Neural progenitor cell (in vitro differentiated cells): ENCODE results near the gene PAQR5. TPM values are rescaled to one million over a fixed set of nuclear protein-coding genes. Genes with fewer than 3 reads are reported as not detected.

Experiments
- DNase-seq: peaks from one replicate; pipeline ENCODE4 v3.0.0-alpha.2; 2016; ENCODE audit warnings: low spot score
- H2AFZ ChIP-seq: fragments of 200-600 bp; sonication (generic); replicated peaks from 2 replicates; pipeline ENCODE4 v1.6.1; 2016; ENCODE audit warnings: antibody characterized with exemption
- H3F3A ChIP-seq: fragments of 200-600 bp; sonication (generic); 2 replicates; pipeline ENCODE4 v1.6.1; 2016; ENCODE audit warnings: antibody characterized with exemption, low read depth
- H3K27ac ChIP-seq: fragments of 200-600 bp; sonication (generic); 2 replicates; pipeline ENCODE4 v1.5.1; 2016; ENCODE audit warnings: mild to moderate bottlenecking
- H3K27me3 ChIP-seq: fragments of 200-600 bp; sonication (generic); 2 replicates; pipeline ENCODE4 v1.6.1; 2016; ENCODE audit warnings: mild to moderate bottlenecking, moderate library complexity
- H3K36me3 ChIP-seq: fragments of 200-600 bp; sonication (generic); 2 replicates; pipeline ENCODE4 v1.5.1; 2016
- H3K4me1 ChIP-seq: fragments of 200-600 bp; sonication (generic); 2 replicates; pipeline ENCODE4 v1.6.1; 2016; ENCODE audit warnings: mixed run types
- H3K4me2 ChIP-seq: fragments of 200-600 bp; sonication (generic); 2 replicates; pipeline ENCODE4 v1.6.1; 2016
- H3K4me3 ChIP-seq: fragments of 200-600 bp; sonication (generic); 2 replicates; pipeline ENCODE4 v1.5.1; 2016
- H3K79me2 ChIP-seq: fragments of 200-600 bp; sonication (generic); 2 replicates; pipeline ENCODE4 v1.6.1; 2016; ENCODE audit warnings: low read depth
- H3K9ac ChIP-seq: fragments of 200-600 bp; sonication (generic); 2 replicates; pipeline ENCODE4 v1.6.1; 2016
- H3K9me3 ChIP-seq: fragments of 200-600 bp; sonication (generic); 2 replicates; pipeline ENCODE4 v1.5.1; 2016; ENCODE audit warnings: low read depth
- H4K20me1 ChIP-seq: fragments of 200-600 bp; sonication (generic); 2 replicates; pipeline ENCODE4 v1.6.1; 2016; ENCODE audit warnings: low read depth
- H3K27ac Mint-ChIP-seq: 3 replicates; pipeline ENCODE4 v1.8.0; 2021; ENCODE audit warnings: mixed read lengths
- H3K27me3 Mint-ChIP-seq: 2 replicates; pipeline ENCODE4 v1.8.0; 2022; ENCODE audit warnings: low read depth, mild to moderate bottlenecking, inconsistent platforms, moderate library complexity, mixed read lengths; ENCODE audit not compliant: insufficient read depth
- H3K36me3 Mint-ChIP-seq: 3 replicates; pipeline ENCODE4 v1.8.0; 2021; ENCODE audit warnings: mixed read lengths
- H3K4me1 Mint-ChIP-seq: 3 replicates; pipeline ENCODE4 v1.8.0; 2021; ENCODE audit warnings: mixed read lengths
- H3K4me3 Mint-ChIP-seq: 3 replicates; pipeline ENCODE4 v1.8.0; 2021; ENCODE audit warnings: mild to moderate bottlenecking, moderate library complexity, mixed read lengths
- H3K9me3 Mint-ChIP-seq: 3 replicates; pipeline ENCODE4 v1.8.0; 2020; ENCODE audit warnings: mixed read lengths
- CTCF ChIP-seq: fragments of 200-600 bp; sonication (generic); IDR thresholded peaks from 2 replicates; pipeline ENCODE4 v1.5.1; 2017; ENCODE audit warnings: antibody characterized with exemption, mild to moderate bottlenecking
- EZH2 ChIP-seq: fragments of 200-600 bp; sonication (generic); IDR thresholded peaks from 2 replicates; pipeline ENCODE4 v1.6.1; 2017; ENCODE audit warnings: antibody characterized with exemption, mild to moderate bottlenecking, moderate library complexity
- EZH2phosphoT487 ChIP-seq: fragments of 200-600 bp; sonication (generic); IDR thresholded peaks from 2 replicates; pipeline ENCODE4 v1.6.1; 2017; ENCODE audit warnings: antibody characterized with exemption
- total RNA-seq: library from RNA; depleted of rRNA; stranded (reverse); fragments of >200 nt; gene quantifications from 2 replicates; pipeline ENCODE4 v1.2.3, GENCODE V29; 2015; ENCODE audit warnings: low replicate concordance

PAQR5 gene
- total RNA-seq, 1 donor from 2014 or later, result 1.4 TPM

DNA sequence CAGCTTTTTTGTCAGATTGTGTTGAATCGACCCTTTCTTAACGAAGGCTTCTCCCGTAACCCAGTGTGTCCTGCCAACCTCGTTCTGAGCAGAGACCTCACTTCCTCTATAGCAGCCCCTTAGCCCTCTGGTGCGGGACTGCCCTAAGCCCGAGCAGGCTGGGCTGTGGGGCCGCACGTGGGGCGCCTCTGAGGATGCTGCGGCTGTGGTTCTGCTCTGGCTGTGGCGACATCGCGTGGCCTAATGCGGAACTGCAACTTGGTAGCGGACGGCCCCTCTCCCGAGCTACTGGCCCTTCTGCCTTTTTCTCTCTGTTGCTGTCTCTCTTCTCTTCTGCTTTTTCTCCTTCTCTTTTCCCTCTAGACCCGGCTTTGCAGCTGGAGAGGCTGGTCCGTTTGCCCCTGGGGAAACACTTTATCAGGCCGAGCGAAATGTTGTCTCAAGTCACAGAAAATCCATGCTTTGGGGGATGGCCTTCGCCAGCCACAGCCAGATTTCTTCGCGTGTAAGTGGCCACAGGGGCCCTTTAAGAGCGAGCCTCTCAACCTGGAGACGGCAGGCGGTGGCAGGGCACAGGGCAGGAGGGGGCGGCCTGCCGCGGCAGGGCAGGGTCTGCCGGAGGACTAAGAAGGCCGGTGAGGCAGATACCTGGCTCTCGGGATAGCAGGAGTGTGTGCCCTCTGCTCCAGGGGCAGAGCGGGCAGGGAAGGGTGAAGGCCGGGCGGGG lies 96.0 kb downstream of the PAQR5 start:
- peak overlapping the region; percentile 98 for H2AFZ ChIP-seq
- no peaks in the 10 kb centered on the region for H4K20me1 ChIP-seq
- H3K36me3 ChIP-seq, result no peaks in the 10 kb centered on the region
- H3K4me1 ChIP-seq, result peaks cover 12% of the 10 kb centered on the region
- TF ChIP-seq EZH2phosphoT487 (no peak), CTCF (peak; percentile 88), EZH2 (no peak)
- H3K9me3 ChIP-seq, result no peaks in the 10 kb centered on the region
- Mint-ChIP-seq H3K27ac (peak overlapping the region; percentile 57), H3K4me1 (peaks cover 17% of the 10 kb centered on the region), H3K27me3 (peaks cover 10% of the 10 kb centered on the region), H3K36me3 (no peaks in the 10 kb centered on the region), H3K9me3 (no peaks in the 10 kb centered on the region), H3K4me3 (peak overlapping the region; percentile 64)
- peak overlapping the region; percentile 20 for H3K4me2 ChIP-seq
- H3K9ac ChIP-seq, result no peak overlapping the region
- no peaks in the 10 kb centered on the region for H3F3A ChIP-seq
- DNase-seq, result peak; percentile 90
- no peaks in the 10 kb centered on the region for H3K79me2 ChIP-seq
- no peak overlapping the region for H3K4me3 ChIP-seq
- no peaks in the 10 kb centered on the region for H3K27me3 ChIP-seq
- no peak overlapping the region for H3K27ac ChIP-seq

GRCh38 chr15:69395460-69395859 lies 96.7 kb downstream of the PAQR5 start:
- Mint-ChIP-seq H3K27me3 (peaks cover 10% of the 10 kb centered on the region), H3K4me1 (peaks cover 17% of the 10 kb centered on the region), H3K9me3 (no peaks in the 10 kb centered on the region), H3K4me3 (no peak overlapping the region), H3K36me3 (no peaks in the 10 kb centered on the region), H3K27ac (no peak overlapping the region)
- H3K27me3 ChIP-seq, result no peaks in the 10 kb centered on the region
- H3K4me3 ChIP-seq, result no peak overlapping the region
- H3K9ac ChIP-seq, result no peak overlapping the region
- H4K20me1 ChIP-seq, result no peaks in the 10 kb centered on the region
- no peaks in the 10 kb centered on the region for H3F3A ChIP-seq
- H3K27ac ChIP-seq, result no peak overlapping the region
- DNase-seq, result no peak
- TF ChIP-seq EZH2phosphoT487 (no peak), EZH2 (no peak), CTCF (no peak)
- H3K36me3 ChIP-seq, result no peaks in the 10 kb centered on the region
- no peaks in the 10 kb centered on the region for H3K79me2 ChIP-seq
- H3K4me1 ChIP-seq, result peaks cover 12% of the 10 kb centered on the region
- no peak overlapping the region for H3K4me2 ChIP-seq
- H3K9me3 ChIP-seq, result no peaks in the 10 kb centered on the region
- H2AFZ ChIP-seq, result no peak overlapping the region

DNA sequence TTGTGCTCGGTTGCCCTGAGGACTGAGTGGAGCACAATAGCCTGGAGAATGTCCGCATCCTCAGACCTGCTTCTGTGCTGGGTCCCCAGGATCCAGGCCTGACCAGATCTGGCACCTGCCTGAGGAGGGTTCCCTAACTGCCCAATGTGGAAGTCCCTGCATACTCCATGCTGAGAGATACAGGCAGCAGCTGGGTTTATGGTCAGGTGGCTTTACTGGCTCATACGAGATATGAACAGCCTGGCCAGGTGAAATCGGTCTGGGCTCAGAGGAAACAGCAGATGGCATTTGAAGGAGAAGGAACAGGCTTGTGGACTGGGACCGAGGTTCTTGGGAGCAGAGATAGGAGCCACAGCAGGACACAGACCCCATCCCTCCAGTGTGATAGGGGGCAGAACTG lies 97.3 kb downstream of the PAQR5 start:
- no peak for DNase-seq
- no peaks in the 10 kb centered on the region for H3K9me3 ChIP-seq
- peaks cover 12% of the 10 kb centered on the region for H3K4me1 ChIP-seq
- H3K27me3 ChIP-seq, result no peaks in the 10 kb centered on the region
- no peak overlapping the region for H3K9ac ChIP-seq
- no peak overlapping the region for H3K27ac Mint-ChIP-seq
- H2AFZ ChIP-seq, result no peak overlapping the region
- H3K27ac ChIP-seq, result no peak overlapping the region
- no peaks in the 10 kb centered on the region for H3K36me3 ChIP-seq
- H3K4me3 Mint-ChIP-seq, result no peak overlapping the region
- no peaks in the 10 kb centered on the region for H3K9me3 Mint-ChIP-seq
- TF ChIP-seq EZH2phosphoT487 (no peak), CTCF (no peak), EZH2 (no peak)
- H3K27me3 Mint-ChIP-seq, result peaks cover 10% of the 10 kb centered on the region
- no peak overlapping the region for H3K4me3 ChIP-seq
- H3K79me2 ChIP-seq, result no peaks in the 10 kb centered on the region
- no peaks in the 10 kb centered on the region for H3K36me3 Mint-ChIP-seq
- no peaks in the 10 kb centered on the region for H4K20me1 ChIP-seq
- H3F3A ChIP-seq, result no peaks in the 10 kb centered on the region
- peaks cover 17% of the 10 kb centered on the region for H3K4me1 Mint-ChIP-seq
- no peak overlapping the region for H3K4me2 ChIP-seq
